Activated CD8-positive, alpha-beta memory T cell treated with anti-CD3 and anti-CD28 coated beads, Interleukin-2, amount 50 U/mL, for 24 hours (primary cell): Measurements from ENCODE around the gene DUSP10.

ENCODE experiments used
- DNase-seq: peaks from one replicate; pipeline ENCODE4 v3.0.0-alpha.2; 2020; ENCODE audit errors: extremely low read depth

Gene DUSP10

DNA sequence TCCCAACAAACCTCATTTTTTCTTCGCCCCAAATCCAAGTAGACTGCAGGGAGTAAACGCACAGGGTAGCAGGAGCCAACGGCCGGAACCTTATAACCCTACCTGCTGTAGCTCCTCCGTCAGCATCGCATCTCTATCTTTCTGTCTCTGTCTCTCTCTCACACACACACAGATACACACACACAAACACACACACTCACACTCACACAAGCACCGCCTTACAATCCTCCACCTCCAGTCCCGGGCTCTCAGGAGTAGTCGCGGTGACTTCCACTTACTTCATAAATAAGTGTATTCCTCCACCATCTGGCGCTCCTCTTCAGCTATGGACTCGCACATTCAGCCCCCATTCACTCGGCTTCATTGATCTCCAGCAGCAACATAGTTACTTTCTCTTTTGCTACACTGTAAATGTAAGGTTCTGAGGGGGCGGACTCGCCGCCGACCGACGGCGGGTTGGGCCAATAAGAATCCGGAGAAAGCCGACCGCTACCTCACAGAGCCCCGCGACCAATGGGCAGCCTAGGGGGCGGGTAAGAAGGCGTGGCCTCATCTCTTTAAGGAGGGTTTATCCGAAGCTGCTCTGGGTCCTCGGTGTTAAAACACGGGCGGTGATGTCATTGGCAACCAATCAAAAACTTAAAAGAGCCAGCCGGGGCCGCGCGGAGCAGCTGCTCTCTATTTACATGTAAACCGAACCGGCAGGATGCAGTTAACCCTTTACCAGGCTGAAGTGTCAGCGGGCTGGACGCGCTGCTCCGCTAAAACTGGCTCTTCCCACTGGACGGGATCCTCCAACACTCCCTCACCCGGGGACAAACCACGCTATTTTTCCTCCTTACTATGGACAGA lies at the start of gene DUSP10:
DUSP10 (minus strand) TSS at position 387 of the 852 bp plus-strand sequence. CDS start 2,345 bp downstream, outside the sequence.
- DNase-seq: peak; percentile 96

DNA sequence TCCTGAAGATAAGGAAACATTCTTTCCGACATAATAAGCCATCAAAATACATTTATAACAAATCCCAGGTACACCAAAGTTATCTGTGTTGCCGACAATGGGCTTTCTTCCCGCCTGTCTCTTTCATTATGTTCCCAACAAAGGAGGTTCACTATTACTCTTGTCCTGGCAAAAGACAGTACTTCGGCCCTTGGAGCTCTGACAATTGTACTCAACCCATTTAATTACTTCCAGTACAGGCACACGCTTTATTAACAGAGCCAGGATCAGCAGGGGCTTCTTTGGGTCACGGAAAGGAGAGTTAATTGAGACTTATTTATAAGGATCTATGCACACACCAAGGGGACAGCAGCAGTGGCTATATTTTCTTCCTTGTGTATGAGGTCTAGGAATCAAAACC lies 46.6 kb upstream of the DUSP10 start:
- DNase-seq: no peak

DNA sequence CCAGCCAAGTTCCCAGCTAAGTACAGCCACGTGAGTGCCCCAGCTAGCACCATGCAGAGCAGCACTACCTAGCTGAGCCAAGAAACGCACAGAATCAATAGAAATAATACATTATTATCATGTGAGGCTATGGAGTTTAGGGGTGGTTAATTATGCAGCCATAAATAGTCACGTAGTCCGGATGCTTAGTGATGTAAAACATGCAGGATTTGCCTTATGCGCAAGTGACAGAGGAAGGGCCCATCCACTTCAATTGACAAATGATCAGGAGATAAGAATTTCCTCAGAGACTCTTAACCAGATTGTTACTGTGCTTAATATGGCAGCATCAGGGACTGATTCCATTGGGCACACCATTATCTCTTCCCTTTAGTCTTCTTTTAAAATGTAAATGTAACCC lies 44.8 kb upstream of the DUSP10 start:
- no peak for DNase-seq

DNA sequence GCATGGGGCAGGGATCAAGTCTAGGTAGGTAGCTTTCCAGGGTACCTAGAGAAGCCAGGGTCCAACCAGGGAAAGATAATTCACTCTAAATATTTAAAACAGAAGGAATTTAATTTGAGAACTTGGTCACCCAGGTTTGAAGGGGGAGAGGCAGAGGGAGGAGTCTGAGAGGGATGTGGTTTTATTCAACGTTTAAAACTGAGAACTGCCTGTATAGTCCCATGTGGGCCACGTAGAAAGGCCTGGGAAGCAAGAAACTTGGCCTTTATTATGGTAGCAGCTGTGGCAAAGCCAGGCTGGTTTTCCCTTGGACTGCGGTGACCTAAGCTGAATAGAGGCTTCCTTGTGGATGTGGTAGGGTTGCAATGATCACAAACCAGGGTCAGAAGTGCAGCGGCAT lies 42.0 kb upstream of the DUSP10 start:
- no peak for DNase-seq

DNA sequence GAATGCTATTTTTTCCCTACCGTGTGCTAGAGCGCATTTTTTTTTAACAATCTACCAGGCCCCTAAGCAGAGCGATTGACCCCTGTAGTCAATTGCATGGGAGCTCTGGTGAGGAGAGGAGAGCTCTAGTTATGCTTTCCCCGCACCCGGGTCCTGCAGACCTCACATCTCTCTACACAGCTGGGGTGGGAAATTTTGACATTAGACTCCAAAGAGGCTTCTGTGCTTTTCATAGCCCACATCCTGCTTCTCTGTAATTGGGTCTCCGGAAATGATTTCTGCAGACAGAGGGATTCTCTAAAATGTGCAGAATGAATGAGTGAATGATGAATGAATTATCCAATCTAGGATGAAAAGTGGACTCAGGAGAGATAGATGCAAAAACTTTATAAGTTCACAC lies 41.5 kb upstream of the DUSP10 start:
- DNase-seq: no peak

DNA sequence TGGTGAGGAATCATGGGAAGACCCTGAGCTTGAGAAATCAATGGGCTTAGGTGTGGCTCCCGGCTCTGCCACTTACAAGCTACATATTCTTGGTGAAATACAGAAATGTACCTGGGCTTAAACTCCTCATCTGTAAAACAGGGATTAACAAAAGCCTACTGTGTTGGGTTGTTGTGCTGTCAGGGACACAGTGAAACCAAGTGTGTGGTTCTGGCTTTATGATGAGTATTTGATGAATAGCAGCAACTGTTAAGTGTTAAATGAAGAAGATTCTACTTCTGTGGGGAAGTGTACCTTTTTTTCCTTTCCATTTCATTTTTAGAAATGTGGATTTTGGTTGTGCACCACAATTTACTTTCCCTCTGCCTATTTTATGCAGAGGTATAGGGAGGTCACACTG lies 41.1 kb upstream of the DUSP10 start:
- DNase-seq: no peak

DNA sequence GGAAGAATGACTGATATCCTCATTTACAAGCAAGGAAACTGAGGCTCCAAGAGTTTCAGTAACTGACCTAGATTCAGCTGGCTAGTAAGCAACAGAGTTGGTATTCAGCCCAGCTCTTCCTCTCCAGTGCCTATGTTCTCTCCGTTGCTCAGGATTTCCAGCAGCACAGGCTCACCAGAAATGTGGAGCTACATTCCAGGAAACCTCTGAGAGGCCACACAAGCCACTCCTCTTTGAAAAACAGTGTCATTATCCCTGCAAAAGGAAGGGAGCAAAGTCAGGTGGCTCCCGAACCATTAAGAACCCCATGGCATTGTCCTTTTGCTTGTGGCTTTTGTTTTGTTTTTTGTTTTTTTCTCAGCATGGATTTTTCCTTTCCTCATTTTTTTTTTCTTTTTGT lies 40.6 kb upstream of the DUSP10 start:
- no peak for DNase-seq

DNA sequence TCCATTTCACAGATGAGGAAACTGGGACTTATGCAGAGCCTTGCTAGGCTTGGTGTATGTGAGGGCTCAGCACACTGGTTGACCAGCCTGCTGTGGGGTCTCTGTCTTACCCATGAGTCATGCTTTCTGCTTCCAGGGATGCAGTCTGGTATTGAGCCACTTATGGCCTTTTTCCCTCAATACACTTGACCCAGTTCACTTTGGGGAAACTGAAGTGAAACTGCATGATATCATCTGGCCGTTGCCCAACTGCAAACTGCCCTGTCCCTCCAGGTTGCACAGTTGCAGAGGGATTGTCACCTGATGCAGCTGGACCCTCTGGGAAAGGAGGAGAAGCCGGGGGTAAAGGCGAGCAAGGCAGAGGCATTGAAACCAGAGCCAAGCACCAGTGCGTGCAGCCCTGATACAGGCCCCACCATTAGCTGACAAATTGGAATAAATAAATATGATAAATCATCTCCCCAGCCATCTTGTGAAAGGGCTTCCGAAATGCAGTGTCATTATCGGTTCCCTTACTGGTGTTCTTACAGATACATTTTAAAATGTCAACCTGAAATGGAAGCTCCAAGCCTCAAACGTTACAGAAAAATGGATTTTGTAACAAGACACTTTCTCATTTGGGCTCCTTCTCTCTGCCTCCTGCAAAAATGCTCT lies 39.3 kb upstream of the DUSP10 start:
- no peak for DNase-seq

DNA sequence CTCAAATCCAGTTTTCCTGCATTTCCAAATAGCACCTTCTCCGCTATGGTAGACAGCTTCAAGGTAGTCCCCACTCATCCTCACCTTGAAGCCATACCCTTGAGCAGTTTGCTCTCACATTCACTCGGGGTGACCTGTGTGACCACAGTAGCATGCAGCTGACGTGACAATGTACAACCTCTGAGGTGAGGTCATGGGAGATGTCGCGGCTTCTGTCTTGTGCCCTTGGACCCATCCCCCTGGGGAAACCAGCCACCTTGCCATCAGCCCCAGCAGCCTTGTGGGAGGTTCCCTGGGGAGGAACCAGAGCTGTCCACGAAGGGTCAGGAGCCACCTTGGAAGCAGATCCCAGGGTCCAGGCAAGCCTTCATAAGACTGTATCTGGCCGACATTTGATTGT lies 38.3 kb upstream of the DUSP10 start:
- no peak for DNase-seq

DNA sequence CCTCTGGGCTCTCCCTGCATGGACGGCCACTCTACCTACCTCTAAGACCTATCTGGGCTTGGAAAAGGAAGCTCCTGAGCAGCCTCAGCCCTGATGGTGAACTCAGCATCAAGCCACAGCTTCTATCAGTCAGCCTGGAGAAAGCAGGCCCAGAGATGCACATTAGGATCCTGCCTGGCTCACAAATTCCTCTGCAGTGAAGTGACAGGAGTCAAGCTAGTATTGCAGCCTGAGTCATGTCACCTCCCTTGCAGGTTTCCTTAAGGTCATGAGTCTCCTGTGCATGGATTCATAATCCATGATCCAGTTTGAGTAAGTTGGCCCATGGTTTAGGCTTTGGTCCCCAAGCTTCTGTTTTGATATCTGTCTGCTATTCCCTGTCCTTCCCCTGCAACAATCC lies 37.9 kb upstream of the DUSP10 start:
- no peak for DNase-seq

DNA sequence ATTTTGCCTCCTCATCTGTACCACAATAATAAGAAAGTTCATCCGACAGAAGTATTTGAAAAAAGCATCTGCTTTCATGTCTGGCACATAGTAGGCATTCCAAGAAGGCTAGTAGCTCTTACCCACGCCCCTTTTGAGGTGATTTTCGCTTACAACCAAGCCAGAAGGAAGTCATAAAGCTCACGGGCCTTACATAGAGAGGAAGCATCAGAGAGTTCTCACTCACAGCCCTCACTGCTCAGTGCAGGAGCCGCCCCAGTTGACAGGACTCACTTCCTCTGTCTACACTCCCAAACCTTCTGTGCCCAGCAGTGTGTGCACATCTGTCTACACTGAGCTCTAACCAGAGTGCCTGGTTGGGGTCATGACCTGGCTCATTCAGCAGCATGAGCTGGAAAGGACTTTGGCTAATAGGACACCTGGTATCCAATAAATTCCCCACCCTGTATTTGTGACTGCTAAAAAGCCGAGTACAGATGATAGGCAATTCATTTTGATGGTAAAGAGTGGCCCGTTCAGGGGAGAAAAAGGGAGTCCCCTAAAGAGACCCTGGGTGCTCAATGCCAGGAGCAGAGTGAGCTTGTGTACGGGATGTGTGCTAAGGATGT lies 36.8 kb upstream of the DUSP10 start:
- DNase-seq: no peak

DNA sequence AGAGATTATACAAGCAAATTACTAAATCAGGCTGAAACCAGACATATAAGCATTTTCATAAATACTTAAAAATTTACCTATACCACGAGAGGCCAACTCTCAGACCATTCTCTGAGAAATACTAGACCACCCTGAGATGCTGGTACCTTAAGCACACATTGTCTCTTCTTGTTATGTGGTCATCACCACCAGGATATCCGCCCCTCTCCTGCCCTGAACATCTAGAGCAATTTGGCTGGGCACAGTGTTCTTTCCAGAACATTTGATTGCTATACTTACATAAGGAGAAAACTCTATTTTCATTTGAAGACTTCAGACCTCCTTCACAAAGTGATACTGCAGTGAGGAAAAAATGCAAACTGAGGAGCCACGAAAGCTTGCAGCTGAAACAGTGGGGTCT lies 36.2 kb upstream of the DUSP10 start:
- DNase-seq: no peak

DNA sequence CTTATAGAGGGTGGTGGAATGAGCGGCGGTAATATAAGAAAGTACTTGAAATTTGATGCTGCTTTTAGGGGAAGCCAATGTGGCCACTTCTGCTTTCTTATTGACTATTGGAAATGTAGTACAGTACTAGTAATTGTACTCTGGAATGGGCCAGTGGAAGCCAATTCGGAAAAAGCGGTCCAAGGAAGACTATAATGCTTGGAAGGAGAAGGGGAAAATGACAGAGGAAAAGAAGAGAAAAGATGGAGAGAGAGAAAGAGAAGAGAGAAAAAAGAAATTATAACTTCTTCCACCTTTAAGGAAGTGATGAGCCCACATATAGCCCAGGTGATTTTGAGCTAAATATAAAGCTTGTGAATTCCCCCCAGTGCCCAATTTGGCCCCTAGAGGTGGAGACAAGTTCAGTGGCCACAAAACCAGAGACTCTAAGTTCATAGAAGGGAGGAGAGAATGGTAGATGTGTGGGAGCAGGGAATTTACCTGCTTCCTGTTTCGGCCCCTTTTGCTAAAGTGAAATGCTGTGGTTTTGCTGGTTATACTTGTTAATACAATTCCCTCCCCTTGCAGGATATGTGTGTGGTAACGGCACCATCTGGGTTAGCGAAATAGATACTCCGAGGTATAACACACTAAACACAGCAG lies 35.7 kb upstream of the DUSP10 start:
- DNase-seq: peak; percentile 33

DNA sequence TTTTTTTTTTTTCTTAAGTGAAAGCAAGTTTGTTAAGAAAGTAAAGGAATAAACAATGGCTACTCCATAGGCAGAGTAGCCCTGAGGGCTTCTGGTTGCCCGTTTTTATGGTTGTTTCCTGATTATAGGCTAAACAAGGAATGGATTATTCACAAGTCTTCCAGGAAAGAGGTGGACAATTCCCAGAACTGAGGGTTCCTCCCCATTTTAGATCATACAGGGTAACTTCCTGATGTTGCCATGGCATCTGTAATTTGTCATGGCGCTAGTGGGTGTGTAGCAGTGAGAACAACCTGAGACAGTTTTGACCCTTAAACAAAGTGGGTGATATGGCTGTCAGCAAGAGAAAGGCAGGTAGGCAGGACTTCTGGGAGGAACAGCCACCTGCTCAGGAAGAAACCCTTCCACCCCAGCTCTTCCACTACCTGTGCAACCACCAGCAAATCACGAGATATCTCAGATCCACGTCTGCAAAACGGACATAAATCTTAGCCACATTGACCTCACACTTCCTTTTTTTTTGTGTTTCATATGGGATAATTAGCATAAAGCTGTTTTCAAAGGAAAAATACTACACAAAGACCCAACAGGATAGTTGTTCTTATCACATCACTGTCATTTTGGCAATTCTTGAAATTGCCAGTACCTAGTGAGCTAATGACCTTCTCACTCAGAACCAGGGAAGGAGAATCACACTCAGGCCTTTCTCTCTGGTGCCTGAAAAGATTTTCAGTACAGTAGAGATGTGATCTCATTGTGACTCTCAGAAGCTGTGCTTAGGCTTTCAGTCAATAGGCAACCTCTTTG lies 34.8 kb upstream of the DUSP10 start:
- DNase-seq: no peak

DNA sequence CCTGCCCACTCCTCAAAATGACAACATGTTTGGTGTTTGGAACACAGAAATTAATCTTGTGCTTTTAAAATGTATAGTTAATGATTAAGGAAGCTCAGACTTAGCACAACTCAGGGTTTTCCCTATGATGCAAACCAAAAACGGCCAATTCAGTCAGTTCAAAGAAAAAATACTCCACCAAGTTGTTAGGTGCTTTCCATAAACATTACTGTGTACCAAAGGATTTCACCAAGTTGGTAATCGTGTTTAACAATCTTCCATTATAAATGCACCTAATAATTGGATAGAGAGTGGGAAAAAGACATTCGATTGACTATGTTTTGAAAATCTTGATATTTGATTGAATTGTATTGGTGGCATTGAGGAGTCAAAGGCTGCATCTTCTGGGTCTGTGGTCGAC lies 33.3 kb upstream of the DUSP10 start:
- DNase-seq: no peak

DNA sequence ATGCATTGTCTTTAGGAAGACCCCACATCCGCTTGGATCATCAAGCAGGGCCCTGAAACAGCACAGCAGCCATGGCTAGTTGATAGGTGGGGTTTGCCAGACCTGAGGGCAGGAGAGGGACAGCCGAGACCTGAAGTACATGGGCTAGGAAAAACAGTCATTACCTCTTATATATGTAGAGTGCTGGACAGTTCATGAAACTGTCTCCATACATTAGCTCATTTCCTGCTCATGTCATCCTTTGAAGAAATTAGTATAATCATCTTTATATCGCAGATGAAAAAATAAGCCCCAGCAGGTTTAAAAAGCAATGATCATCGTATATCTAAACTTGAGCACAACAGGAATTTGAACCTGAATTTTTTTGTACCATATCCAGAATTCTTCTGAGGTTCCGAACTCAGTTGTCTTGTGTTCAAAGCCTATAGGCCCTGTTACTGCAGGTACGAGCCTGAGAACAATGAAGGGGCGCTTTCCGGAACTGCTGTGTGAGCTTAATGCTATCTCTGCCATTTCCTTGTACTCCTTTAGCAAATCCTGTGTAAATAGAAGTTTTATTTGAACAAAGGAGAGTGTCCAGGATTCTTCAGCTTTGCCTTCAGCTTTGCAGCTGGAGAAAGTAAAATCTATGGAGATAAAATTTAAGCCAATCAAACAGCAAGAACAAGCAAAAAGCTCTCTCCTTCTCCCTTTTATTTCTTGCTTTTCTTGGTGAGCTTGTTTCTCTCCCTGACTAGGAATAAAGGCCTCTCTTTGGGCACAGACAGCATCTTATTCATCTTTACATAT lies 32.4 kb upstream of the DUSP10 start:
- no peak for DNase-seq

DNA sequence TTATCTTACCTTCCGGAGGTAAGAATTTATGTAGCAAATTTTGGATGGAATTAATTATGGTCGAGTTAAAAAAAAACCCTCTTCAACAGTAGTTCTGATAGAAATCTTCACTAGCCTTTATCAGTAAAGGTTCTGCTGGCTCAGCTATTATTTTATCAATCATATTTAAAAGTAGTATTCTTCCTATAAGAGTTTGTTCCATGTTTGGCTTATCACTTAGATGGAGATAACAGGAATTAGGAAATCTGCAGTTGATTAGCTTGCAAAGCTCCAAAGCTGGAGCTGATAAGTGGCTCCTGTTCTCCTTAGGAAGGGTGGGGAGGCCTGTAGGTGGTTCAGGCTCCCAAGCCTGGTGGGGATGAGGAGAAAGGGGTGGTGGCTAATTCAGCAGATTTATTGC lies 31.5 kb upstream of the DUSP10 start:
- DNase-seq: no peak

DNA sequence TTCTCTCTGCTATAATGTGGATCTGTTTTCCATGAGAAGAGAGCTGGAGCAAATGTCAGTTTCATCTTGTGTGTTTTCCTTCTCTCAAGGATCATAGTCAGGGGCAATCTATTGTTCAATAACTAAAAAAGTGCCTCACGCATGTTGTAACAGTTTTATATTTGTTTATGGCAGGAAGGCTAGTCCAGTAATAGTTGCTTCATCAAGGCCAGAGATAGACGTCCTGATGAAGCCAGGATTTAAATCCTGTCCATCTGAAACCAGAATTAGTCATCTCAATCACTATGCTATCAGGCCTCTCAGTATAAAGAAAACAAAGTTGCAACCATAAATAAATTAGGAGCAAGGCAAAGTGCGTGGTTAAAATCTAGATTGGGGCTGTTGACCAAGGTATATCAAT lies 30.2 kb upstream of the DUSP10 start:
- no peak for DNase-seq

DNA sequence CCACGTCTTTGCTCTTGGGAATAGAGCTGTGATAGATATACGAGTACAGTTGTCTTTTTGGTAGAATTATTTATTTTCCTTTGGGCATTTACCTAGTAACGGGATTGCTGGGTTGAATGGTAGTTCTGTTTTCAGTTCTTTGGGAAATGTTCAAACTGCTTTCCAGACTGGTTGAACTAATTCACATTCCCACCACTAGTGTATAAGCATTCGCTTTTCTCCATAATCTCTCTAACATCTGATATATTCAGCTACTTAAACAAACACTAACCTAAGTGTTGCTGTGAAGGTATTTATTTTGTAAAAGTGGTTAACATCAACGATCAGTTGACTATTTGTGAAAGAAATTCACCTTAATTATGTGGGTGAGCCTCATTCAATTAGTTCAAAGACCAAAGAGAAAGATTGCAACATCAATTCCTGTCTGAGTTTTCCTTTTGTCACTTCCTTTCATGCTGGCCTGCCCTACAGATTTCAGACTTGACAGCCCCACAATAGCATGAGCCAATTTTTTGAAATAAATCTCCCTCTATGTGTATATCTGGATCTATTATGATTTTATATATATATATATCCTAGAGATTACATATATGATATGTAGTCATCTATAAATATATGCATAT lies 26.7 kb upstream of the DUSP10 start:
- no peak for DNase-seq

DNA sequence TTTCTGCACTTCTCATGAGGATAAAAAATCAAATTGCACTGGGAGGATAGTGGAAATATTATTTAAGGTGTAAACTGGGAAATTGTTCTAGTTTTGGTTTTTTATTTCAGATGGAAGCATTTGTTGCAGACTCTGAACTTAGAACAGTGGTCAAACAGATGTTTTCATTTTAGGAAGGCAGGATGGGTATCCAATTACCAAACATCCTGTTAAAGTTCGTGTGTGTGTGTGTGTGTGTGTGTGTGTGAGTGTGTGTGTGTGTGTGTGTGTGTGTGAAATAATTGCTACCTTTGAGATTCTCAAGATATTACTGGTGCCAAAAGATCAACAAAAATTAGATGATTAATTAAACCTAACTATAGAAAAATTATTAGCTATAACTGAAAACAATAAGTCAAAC lies 24.3 kb upstream of the DUSP10 start:
- DNase-seq: no peak
